HG03378 (cell line): ENCODE results near the gene FBXO34.
"Not testable (repeated sequence)": the region's sequence is repeated elsewhere in the genome, so short reads cannot be mapped to it uniquely, and the experiment has no call there.

Source experiments
- ATAC-seq: cut with Tn5 transposase; IDR thresholded peaks from one replicate; pipeline ENCODE4 v1.9.1; 2021; ENCODE audit warnings: mild to moderate bottlenecking, moderate library complexity; ENCODE audit not compliant: unreplicated experiment

The FBXO34 gene

GRCh38 chr14:55306938-55307589 is 35.8 kb downstream of the FBXO34 start:
- ATAC-seq = no peak

- no peak for ATAC-seq
Observed at GRCh38 chr14:55309154-55309553, 37.9 kb downstream of the FBXO34 start.

GRCh38 chr14:55309761-55310365 is 38.6 kb downstream of the FBXO34 start:
- ATAC-seq = no peak

- ATAC-seq = not testable (repeated sequence)
Observed at GRCh38 chr14:55312379-55313030, 41.3 kb downstream of the FBXO34 start.

- ATAC-seq = no peak
Observed at GRCh38 chr14:55313480-55313879, 42.3 kb downstream of the FBXO34 start.

- no peak for ATAC-seq
Observed at GRCh38 chr14:55314449-55314848, 43.2 kb downstream of the FBXO34 start.

GRCh38 chr14:55316564-55316963 is 45.3 kb downstream of the FBXO34 start:
- ATAC-seq = no peak

GRCh38 chr14:55317542-55318306 is 46.5 kb downstream of the FBXO34 start:
- no peak for ATAC-seq

GRCh38 chr14:55318694-55319093 is 47.5 kb downstream of the FBXO34 start:
- no peak for ATAC-seq

- no peak for ATAC-seq
Observed at GRCh38 chr14:55323910-55324309, 52.7 kb downstream of the FBXO34 start.

- ATAC-seq = no peak
Observed at GRCh38 chr14:55324812-55325211, 53.6 kb downstream of the FBXO34 start.

- peak; percentile 66 for ATAC-seq
Observed at GRCh38 chr14:55327179-55327578, 56.0 kb downstream of the FBXO34 start.

GRCh38 chr14:55328317-55328716 is 57.1 kb downstream of the FBXO34 start:
- ATAC-seq = no peak

- no peak for ATAC-seq
Observed at GRCh38 chr14:55329999-55330710, 58.9 kb downstream of the FBXO34 start.

- peak; percentile 49 for ATAC-seq
Observed at GRCh38 chr14:55332654-55333570, 61.7 kb downstream of the FBXO34 start.

GRCh38 chr14:55333711-55334485 is 62.7 kb downstream of the FBXO34 start:
- ATAC-seq = no peak

- no peak for ATAC-seq
Observed at GRCh38 chr14:55336162-55336561, 64.9 kb downstream of the FBXO34 start.

GRCh38 chr14:55336691-55337090 is 65.5 kb downstream of the FBXO34 start:
- no peak for ATAC-seq

GRCh38 chr14:55339770-55340169 is 68.5 kb downstream of the FBXO34 start:
- peak; percentile 80 for ATAC-seq
